ENCODE measurements around the gene OSBP2.

- TF ChIP-seq CTCF (IDR thresholded peaks at IDR 0.05; ENCODE audit: low read length) (no peak), EZH2 (IDR thresholded peaks at IDR 0.05; ENCODE audit: borderline replicate concordance, low read length) (no peak)
Observed at GRCh38 chr22:30940685-30941362, 246.2 kb downstream of the OSBP2 start.

Data from OCI-LY1 (cell line).